ENCODE results near the gene GALNT18.

The GALNT18 gene

DNA sequence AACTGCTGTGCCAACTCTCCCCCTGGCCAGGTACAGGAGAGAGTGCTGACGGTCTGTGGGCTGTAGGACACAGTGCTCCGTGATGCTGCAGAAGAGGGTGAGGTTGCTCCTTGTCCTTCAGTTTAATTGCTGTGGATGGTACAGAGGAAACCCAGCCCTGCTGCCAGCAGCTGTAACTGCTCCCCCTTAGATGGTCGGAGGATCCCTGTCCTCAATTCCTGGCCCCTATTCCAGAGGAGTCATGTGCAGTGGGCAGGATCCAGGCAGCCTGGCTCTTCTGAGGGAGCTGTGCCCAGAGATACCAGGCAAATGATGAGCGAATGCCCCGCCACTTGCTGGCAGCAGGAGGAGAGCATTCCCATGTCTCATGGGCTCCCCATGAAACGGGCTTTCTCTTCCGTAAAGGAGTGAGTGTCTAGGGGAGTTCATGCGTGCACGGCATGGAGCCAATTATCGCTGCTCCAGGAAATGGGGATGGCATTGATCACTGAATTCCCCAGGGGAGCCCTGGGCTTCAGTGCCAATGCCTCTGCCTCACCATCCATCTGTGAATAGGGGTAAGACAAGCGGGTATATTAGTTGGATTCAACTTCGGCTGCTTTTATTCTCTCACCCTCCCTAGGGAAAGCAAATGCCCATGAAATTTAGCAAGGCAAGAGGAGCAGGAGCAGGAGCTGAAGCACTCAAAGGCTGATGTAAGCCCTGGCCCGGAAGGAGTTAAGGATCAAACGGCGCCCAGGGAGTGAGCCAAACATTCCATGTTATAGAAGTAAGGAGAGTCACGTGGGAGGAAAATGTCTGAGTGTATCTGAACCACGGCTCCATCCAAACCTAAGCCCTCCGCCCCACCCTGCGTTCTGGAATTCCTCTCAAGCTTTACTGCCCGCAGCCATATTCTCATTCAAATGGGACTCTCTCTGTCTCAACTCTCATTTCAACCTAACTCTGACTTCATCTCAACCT is 217.8 kb downstream of the GALNT18 start:
- peak in 1 of 14 donors; percentile 67 for DNase-seq

DNA sequence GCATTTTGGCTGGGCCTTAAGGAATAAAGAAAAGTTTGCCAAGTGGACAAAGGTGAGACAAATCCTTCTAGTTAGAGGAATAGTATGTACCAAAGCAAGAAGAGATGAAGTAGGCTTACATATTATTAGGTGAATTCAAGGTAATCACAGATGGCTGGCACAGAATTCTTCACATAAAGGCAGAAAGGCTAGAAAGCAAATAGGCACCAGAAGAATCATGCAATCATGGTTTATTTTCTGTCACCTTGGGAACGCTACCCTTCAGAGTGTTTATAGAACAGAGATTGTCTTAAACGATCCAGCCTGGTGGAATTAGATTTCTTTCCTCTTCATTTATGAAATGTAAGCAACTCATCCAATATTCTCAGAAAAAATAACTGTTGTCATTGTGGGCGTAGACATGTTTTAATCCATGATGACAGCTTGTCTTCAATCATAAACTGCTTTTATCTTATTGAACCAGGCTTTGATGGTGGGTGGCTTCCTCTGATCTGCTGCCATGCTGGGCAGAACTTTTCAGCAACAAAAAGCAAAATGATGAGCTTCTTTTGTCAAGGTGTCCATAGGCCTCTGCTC is 219.8 kb downstream of the GALNT18 start:
- DNase-seq, result no peak

DNA sequence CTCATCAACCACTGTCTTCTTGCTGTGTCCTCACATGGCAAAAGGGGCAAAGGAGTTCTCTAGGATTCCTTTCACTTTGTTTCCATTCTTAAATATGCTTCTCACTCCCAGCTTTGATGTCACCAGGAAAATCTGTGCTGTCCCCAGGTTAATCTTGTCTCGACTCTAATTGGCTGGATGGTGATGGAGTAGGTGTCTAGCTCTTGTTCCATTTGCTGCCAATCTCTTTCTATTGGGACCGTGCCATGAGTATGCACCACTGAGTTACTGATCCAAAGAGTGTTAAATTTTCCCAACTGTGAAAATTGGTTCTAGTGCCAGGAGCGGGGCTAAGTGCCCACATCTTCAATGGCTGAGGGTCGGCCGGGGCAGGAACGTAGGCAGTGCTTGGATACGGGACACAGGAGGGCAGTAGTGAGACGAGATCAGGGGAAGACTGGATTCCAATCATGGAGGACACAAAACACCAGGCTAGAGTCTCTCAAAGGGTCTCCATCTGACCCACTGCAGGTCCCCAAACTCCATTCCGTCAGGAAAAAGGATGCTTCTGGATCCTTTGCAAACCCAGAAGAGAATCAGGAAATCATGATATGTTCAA is 221.1 kb downstream of the GALNT18 start:
- DNase-seq, result peak in 1 of 14 donors; percentile 36

DNA sequence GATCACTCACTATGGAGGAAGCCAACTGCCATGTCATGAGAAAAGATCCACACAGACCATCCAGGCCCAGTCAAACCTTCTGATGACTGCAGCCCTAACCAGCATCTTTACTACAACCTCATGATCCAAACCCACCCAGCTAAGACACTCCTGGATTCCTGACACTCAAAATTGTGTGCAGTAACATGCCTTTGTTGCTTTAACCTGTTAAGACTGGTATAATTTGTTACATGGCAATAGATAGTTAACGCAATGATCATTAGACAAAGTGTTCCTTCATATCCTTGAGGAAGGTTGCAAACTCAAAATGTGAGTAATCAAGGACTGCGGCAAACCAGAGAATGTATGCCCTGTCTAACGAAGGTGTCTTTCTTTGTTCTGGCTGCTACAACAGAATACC is 221.7 kb downstream of the GALNT18 start:
- DNase-seq, result no peak

DNA sequence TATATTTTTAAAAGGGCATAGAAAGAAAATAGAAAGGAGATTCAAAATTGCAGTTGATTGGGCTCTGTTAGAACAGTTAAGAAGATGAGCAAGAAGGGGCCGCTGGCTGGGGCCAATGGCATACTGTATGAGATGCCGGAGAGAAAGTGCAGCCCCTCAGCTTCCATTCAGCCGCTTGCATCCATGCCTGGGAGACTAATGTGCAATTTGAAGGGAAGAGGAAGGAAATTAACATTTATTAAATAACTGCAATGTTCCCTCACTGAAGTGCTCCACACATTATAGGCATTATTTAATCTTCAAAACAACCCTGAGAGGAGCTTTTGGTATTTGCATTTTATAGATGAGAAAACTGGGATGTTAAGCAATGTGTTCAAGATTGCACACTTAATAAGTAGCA is 224.0 kb downstream of the GALNT18 start:
- DNase-seq, result no peak

DNA sequence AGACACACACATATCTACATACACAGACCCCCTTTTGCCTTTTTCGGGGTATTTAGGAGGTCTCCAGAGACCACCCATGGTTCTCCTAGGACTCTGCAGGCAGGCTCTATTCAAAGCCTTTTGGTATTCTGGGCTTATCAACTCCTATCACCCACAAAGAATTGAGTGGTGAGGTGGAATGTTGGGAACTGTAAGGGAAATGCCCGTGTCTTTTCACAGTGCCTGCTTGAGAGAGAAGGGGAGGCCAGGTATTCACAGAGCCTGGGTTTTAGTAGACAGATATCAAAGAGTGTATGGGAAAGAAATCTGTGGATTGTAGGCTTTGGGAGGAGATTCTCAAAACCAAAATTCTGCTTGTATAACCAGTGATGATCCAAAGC is 224.8 kb downstream of the GALNT18 start:
- DNase-seq, result no peak

DNA sequence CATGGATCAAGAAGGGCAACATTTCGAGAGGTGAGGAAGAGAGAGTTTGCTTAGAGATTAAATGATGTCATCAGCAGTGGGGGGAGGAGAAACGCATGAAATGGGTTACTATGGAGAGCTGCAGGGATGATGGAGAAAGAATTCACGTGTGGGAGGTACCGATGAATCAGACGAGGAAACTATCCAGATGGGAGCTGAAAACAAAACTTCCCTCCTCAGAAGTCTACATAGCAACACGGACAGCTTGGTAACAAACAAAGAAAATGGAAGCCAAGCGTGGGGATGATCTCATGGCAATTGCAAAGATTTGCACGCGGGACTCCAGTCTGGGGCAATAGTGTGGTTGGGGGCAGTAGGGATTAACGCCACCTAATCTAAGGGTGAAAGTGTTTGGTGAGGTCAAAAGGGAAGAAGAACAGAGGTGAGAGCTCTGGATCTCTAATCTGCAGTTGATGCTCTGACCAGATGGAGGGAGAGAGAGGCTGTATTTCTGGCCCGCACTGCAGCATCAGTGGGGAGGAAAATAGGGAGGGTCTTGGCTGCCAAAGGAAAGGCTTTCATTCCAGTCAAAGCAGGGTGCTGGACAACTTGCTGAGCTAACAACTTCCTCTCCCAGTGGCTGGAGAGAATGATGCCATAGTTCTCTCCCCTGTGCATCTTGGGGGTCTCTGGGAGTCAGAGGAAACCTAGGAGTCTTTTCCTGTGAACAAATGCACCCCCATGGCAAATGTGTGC is 225.3 kb downstream of the GALNT18 start:
- DNase-seq, result peak in 1 of 14 donors; percentile 37

DNA sequence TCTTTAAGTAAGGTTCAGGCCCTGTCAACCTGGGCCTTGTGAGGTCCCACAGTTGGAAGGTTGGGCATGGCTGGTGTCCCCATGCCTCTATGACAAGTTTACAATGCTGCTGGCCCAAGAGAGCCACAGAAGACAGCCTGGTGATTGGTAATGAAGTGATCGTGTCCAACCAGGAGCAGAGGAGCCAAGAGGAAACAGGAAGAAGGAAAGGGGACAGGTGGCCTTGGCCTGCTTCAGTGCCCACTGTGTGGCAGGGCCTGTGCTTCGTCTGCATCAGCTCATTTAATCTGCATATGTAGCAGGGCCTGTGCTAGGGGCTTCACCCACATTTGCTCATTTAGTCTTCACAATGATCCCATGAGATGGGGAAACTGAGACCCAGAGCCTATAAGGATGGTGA is 226.7 kb downstream of the GALNT18 start:
- DNase-seq, result peak in 1 of 14 donors; percentile 47

DNA sequence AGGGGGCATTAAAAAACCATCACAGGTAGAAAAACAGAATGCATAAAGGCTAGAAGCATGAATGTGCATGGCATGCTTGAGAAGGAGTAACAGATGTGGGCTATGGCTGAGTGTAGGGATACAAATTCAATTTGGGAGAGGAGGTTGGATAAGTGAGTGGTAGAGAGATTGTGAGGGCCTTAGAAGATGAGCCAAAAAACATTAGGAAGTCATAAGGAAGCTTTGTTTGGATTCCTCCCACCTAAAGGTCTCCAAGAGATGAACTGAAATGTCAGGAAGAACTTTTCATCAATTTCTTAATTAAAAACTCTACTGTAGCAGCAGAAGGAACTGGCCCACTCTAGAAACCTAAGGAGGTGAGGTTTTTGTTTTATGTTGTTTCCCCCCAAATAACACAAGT is 227.6 kb downstream of the GALNT18 start:
- DNase-seq, result no peak

DNA sequence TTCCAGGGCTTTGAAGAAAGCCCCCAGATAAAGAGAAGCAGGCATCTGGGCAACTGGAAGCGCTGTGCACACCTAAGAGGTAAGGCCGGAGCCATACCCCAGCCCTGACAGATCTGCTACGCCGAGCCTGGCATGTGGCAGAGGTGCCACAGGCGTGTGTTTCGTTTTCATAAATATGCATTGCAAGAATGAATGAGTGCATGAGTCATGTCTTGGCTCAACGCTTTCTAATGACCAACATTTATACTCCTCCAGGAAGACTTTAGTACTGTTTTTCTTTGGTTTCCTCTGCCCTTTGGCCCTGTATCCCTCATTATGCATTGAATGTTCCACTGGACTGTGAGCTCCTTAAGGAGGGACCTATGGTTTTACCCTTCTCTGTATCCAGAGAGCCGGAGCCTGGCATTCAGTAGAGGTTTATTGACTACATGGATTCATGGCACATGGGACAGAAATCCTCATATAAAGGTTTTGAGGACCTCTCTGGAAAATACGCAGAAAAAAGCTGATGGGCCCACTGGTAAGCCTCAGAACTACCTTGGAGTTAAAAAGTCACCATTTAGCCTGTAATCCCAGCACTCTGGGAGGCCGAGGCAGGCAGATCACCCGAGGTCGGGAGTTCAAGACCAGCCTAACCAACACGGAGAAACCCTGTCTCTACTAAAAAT is 229.9 kb downstream of the GALNT18 start:
- no peak for DNase-seq

DNA sequence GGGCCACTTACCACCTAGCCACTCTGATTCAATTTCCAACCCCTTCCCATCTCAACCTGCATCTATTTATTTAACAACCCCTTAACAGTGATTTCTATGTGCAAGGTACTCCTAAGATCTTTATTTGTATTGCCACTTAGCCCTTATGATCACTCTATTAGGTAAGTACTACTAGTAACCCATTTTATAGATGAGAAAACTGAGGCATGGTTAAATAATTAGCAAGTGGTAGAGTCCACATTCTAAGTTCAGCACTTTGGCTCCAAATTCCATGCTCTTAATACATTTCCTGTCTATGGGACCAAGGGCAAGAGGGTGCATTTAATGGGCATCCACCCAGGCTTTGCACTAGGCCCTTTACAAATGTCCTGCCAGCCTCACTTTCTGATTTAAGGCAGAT is 230.6 kb downstream of the GALNT18 start:
- DNase-seq, result no peak

DNA sequence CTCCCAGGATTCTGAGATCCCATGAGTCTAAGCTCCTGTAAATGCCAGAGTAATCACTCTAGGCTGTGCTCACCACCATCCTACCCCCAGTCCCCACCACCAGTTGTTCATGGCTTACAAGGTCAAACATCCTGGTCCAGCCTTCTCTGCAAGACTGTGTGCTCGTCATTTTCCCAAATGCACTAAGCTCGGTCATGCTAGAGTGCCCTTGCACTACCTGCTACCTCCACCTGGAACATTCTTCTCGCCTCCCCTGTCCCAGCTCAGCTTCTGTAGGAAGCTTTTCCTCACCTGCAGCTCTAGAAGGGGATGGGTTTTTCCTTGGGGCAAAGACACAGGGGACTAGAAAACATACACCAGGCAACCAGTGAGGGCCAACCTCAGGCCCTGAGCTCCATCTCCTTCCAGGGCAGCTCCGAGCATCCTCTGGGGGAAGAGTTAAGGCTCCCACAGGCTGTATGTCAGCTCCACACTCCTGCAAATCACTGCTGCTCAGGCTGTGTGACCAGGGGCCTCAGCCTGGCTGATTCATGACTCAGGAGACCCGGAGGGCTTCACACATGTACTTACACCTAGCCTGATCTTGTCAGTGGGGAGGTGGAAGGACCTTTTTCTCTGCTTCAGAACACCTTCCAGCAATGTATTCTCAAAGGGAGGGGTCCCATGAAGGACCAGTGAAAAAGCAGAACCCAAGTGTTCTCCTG is 231.6 kb downstream of the GALNT18 start:
- no peak for DNase-seq

DNA sequence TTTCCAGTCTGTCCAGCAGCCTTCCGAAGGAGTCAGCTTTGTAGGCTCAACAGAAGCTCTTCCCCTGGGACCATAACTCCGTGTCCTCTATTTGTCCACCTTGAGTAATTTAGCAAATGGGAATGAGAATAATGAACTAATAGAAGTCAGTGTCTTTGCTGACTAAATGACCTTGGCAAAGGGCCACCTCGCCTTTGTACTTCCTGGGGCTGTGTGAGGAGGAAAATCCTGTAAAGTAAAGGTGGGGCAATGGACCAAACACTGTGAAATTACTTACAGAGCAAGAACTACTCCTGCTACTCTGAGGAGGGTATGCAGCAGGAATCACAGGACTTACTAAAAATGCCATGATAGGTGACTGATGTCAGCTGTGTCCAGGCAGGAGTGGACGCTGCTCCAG is 232.6 kb downstream of the GALNT18 start:
- DNase-seq, result no peak

DNA sequence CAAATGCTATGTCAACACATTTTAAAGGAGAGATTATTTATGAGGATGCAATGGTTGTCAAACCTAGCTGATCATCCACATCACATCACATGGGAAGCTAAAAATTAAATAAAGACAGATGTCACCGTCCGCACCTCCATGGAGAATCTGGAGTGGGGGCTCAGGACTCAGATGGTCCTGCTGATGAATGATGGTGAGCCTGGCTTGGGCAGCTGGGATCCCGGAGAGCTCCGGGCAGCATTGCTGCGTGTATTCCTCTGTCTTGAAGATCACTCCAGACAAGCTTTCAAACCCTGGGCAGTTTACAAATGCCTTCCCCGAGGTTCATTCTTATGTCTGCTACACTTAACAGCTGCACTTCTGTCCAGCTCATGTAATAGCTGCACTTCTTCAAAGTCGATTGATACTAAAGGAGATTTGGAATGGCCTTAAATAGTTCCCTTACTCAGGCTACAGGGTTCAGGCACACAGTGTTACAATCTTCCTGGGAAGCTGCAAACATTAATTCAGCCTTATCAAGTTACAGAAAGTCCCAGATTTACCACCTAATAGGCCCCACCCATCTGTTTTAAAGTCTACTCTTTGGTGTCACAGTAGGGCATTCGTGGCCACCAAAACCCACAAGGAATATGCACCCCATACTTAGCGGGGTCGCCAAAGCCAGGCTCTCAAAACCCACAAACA is 234.0 kb downstream of the GALNT18 start:
- no peak for DNase-seq

DNA sequence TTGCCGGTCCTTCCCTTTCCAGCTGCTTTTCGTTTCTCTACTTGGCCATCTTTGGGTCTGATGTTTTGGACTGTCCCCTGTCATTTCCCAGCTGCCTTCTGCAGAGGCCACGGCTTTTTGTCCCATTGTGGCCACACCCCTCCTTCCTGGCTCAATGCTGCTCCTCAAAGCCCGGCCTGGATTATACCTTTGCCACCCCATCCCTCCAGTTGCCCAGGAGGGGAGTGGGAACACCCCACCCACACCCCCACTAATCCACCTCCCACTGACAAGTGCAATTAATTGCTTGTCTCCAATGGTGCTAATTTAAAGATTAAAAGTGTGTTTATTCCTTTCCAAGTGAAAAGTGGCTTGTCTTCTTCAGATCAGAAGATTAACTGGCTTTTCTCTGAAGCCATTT is 234.6 kb downstream of the GALNT18 start:
- no peak for DNase-seq

DNA sequence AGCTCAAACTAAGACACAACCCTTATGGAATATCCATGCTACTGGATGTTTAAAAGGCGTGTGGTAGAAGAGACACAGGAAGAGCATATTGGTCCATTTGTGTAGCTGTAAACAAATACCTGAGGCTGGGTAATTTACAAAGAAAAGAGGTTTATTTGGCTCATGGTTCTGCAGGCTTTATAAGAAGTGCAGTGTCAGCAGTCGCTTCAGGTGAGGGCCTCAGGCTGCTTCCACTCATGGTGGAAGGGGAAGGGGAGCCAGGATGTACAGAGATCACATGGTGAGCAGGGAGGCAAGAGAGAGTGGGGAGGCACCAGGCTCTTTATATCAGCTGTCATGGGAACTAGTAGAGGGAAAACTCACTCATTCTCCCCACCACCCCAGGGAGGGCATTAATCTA is 237.0 kb downstream of the GALNT18 start:
- DNase-seq, result no peak

DNA sequence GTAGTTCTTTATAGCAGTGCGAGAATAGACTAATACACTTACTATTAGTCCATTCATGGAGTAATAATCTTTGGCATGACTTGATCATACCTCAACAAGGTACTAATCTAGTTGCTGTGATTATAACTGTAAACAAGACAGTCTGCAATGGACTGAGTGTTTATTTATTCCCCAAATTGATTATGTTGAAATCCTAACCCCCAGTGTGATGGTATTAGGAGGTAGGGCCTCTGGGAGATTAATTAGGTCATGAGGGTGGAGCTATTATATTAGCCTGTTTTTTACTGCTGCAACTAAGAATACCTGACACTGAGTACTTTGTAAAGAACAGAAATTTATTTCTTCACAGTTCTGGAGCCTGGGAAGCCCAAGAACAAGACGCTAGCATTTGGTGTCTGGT is 237.8 kb downstream of the GALNT18 start:
- no peak for DNase-seq

DNA sequence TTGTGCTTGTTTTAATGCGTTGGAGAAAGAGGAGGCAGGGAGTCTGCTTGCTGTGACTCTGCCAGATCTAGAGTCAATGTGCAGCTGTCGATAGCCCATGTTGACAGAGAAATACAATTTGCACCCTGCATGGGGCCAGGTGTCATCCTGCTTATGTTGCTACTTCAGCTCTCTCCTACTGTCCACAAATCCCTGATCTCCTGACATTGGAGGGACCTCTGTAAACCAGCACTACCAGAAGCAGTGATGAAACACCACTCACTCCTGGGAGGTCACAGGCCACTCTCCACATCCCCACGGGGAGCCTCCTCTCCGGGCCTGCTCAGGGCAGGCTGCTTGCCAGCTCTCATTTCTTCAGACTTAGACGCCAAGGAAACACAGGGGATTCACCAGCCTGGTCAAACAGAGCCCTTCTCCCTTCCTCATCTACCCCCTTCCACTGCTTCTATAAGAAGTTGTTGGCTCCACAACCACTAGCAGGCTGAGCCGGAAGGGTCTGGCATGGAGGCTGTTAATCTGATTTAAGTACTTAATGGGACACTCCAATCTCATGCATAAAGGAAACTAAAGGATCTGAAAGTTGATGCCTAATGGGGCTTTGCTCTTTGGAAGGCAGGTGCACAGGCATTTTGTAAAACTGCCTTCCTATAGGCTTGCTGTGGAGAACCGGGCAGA is 238.8 kb downstream of the GALNT18 start:
- DNase-seq, result peak in 1 of 14 donors; percentile 84

DNA sequence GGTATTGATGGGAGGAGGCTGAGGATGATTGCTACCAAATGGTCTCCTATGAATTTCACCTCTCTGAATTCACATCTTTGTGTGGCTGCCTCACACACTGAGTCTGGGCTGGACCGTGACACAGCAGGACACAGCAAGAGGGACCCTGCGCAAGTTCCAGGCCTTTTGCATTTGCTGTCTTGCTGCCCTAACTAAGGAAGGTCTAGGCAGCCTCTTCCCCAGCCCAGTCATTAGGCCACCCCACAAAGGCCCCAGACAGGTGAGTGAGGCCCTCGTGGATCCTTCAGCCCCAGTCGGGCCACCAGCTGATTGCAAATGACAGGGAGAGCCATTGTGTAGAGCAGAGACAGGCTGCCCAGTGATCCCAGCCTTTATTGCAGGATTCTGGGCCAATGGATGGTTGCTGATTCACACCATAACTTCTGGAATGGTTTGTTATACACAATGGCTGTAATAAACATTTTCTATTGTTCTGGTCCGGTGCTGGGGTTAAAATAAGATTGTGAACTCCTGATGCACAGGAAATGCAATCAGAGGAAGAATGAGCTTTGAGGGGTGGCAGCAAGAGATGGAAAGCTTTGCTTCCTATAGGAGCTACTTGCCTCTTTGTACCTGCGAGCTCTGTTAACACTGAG is 240.2 kb downstream of the GALNT18 start:
- DNase-seq, result no peak

DNA sequence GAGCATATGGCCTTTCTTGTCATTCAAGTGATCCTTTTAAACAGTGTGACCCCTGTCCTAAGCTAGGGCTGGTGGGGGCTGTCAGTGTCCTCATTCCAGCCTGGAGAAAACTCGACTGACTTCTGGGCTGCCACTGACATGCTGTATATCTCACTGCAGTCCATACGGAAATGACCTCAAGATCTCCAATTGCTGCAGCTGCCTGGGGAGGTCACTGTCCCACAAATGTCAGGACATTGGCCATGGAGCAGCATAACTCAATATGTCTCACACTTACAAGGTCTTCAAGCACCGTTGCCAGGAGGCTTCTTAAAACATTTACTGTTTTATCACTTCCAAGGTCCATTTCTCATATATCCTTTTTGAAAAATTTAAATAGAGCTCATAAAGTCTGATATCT is 240.9 kb downstream of the GALNT18 start:
- DNase-seq, result no peak
